NB4 (cell line): ENCODE data around the gene KLF7.

Experiments used
- MYC ChIP-seq: IDR thresholded peaks from 2 replicates; pipeline ENCODE4 v1.6.1; 2011; ENCODE audit warnings: low read depth, low read length
- POLR2A ChIP-seq: IDR thresholded peaks from 2 replicates; pipeline ENCODE4 v1.6.1; 2011; ENCODE audit warnings: mild to moderate bottlenecking; ENCODE audit not compliant: insufficient read length; ENCODE audit errors: extremely low read depth
- TF ChIP-seq, protein P1 (sequence below): IDR thresholded peaks from one replicate; pipeline ENCODE4 v1.5.1; 2012; ENCODE audit warnings: low read depth, low read length
- TF ChIP-seq, protein P2 (sequence below): IDR thresholded peaks from 2 replicates; pipeline ENCODE4 v1.6.1; 2011; ENCODE audit warnings: low read depth, low read length

DNA sequence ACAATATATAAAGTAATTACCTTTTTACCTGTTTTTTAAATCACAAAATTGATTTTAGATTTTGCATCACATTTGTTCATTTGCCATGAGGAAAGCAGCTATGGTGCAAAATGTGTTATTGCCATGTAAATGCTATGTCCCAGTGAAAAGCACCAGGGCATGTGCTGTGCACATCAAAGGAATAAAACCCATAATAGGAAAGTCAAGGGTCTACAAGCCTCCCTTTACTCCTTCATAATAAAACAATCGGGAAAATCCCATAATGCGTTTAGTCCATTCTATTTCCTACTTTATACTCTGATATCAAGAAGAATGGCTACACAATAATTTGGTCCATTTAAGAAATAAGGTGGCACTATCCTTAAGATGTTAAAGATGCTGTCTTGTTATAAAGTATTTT lies 53.0 kb downstream of the KLF7 start:
- TF ChIP-seq, protein P1, sequence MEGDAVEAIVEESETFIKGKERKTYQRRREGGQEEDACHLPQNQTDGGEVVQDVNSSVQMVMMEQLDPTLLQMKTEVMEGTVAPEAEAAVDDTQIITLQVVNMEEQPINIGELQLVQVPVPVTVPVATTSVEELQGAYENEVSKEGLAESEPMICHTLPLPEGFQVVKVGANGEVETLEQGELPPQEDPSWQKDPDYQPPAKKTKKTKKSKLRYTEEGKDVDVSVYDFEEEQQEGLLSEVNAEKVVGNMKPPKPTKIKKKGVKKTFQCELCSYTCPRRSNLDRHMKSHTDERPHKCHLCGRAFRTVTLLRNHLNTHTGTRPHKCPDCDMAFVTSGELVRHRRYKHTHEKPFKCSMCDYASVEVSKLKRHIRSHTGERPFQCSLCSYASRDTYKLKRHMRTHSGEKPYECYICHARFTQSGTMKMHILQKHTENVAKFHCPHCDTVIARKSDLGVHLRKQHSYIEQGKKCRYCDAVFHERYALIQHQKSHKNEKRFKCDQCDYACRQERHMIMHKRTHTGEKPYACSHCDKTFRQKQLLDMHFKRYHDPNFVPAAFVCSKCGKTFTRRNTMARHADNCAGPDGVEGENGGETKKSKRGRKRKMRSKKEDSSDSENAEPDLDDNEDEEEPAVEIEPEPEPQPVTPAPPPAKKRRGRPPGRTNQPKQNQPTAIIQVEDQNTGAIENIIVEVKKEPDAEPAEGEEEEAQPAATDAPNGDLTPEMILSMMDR, result no peak
- TF ChIP-seq POLR2A (no peak), MYC (no peak)
- TF ChIP-seq, protein P2, sequence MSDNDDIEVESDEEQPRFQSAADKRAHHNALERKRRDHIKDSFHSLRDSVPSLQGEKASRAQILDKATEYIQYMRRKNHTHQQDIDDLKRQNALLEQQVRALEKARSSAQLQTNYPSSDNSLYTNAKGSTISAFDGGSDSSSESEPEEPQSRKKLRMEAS, result no peak
